HG03025 (cell line): ENCODE results near the gene KCNQ4.

ENCODE experiments used
- ATAC-seq: cut with Tn5 transposase; IDR thresholded peaks from one replicate; pipeline ENCODE4 v1.9.1; 2021; ENCODE audit warnings: mild to moderate bottlenecking, moderate library complexity; ENCODE audit not compliant: unreplicated experiment, low FRiP score

The KCNQ4 gene

GRCh38 chr1:40815420-40815819 lies 31.8 kb downstream of the KCNQ4 start:
- ATAC-seq, result no peak

DNA sequence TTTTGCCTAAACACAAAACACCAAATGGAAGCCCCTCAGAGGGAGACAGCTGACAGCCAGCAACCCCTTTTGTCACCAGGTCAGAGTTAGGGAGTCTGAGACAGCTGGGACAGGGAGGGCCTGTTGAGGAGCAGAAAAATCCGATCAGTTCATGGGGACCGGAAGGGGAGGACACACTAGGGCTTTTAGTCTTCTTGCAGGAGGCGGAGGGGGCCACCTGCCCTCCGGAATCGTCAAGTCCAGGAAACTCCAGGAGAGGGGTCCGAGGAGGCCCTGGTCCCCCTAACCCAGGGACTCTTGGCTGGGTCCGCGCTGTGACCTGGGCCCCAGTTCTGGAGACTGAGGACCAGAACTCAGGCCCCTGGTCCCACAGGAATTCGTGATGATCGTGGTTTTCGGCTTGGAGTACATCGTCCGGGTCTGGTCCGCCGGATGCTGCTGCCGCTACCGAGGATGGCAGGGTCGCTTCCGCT lies 34.2 kb downstream of the KCNQ4 start:
- no peak for ATAC-seq

DNA sequence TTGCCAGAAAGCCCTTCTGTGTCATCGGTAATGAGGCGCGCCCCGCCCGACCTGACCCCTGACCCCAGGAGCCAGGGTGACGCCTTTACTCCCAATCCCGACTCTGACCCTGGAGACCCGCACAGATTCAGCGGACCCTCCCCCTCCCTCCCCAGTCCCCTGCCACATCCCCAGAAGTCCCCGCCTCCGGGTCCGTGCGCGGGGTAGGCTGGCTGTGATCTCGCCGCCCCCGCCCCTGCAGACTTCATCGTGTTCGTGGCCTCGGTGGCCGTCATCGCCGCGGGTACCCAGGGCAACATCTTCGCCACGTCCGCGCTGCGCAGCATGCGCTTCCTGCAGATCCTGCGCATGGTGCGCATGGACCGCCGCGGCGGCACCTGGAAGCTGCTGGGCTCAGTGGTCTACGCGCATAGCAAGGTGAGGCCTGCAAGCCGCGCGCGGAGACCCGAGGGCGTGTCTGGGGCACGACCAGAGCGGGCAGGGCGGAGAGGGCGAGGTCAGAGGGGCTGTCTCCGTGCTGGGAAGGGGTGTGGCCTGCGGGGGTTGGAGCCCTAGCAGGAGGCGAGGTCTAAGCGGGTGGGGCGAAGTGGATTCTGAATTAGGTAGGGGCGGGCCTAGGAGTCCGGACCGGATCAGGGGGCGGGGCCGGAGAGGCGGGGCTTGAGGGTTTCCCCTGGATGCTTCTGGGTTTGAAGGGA lies 34.8 kb downstream of the KCNQ4 start:
- ATAC-seq, result peak; percentile 50

DNA sequence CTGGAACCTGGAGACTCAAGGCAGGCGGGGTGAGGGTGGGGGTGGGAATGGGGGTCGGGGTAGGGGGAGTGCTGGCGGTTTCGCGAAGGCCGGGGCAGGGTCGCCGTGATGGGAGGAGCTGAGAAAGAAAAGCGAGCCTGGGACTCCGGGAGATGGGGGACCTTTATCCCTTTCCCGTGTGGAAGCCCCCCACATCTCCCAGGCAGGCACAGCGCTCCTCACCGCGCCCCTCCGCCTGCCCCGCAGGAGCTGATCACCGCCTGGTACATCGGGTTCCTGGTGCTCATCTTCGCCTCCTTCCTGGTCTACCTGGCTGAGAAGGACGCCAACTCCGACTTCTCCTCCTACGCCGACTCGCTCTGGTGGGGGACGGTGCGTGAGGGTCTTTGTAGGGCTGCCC lies 35.5 kb downstream of the KCNQ4 start:
- no peak for ATAC-seq

GRCh38 chr1:40820251-40820797 lies 36.7 kb downstream of the KCNQ4 start:
- no peak for ATAC-seq

DNA sequence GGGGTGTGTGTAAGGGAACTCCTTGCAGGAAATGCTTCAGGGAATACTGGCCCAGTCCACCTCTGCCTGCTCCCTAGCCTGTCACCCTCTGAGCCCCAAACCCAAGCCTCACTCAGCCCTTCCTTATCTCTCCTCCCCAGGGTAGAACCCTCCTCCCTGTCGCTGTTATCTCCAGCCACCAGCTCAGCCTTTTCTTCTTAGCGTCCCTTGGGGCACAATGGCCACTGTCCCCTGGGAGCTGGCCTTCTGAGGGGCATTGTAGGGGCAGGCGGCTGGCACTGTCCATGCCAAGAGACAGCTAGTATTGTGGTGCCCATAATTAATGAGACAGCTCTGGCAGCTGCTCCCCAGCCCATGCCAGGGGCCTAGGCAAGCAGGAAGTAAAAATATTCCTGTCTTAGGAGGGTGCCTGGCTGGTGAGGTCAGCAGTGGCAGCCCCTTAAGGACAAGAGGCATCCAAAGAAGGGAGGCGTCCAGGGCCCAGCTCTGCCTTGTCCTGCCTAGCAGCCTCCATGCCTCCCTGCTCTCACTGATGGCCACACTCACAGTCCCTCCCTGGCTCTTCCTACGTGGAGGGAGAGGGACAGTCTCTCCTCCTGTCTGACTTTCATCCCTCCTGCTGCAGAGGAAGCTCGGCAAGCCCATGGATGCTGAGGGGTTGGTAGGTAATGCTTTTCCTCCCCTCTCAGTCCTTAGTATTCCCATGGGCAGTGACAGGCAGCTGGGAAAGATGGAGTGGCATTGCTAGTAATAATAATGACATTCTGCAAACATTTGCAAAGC lies 37.5 kb downstream of the KCNQ4 start:
- no peak for ATAC-seq

- no peak for ATAC-seq
Observed at GRCh38 chr1:40822890-40823289, 39.3 kb downstream of the KCNQ4 start.

DNA sequence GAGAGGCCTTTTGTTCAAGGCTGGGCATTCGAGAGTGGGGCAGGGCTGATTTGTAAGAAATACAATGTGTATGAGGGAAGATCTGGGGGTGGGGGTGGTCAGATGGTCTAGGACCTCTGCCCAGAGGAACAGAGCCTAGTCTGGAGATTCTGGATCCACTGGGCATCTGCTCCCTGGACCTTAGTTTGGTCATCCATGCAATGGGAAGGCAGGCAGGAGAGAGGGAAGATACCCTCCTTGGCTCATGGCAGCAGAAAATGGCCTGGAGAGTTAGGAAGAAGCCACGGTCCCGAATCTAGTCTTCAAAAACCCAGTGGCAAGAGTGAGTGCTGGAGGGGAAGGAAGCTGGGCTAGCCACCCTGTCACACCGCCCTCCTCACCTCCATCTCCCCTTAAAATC lies 39.8 kb downstream of the KCNQ4 start:
- no peak for ATAC-seq

GRCh38 chr1:40823983-40824382 lies 40.4 kb downstream of the KCNQ4 start:
- ATAC-seq, result no peak

GRCh38 chr1:40824591-40825434 lies 41.2 kb downstream of the KCNQ4 start:
- no peak for ATAC-seq

GRCh38 chr1:40825435-40825788 lies 41.8 kb downstream of the KCNQ4 start:
- ATAC-seq, result no peak

DNA sequence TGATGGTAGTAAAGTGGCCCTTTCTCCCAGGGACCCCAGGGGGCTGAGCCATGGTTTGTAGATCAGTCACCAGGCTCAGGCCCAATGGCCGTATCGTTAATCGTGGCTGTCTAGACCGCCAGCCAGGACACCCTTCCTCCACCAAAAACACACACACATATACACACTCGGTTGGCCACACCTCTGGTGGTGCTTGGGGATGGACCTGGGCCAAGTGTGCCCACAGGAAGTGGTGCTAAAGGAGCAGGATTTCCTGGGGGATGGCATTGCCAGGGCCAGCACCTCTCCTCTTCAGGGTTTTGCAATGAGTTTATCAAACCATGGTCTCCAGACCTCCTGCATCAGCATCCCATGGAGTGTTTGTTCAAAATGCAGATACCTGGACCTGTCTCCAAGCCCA lies 42.4 kb downstream of the KCNQ4 start:
- ATAC-seq, result no peak

DNA sequence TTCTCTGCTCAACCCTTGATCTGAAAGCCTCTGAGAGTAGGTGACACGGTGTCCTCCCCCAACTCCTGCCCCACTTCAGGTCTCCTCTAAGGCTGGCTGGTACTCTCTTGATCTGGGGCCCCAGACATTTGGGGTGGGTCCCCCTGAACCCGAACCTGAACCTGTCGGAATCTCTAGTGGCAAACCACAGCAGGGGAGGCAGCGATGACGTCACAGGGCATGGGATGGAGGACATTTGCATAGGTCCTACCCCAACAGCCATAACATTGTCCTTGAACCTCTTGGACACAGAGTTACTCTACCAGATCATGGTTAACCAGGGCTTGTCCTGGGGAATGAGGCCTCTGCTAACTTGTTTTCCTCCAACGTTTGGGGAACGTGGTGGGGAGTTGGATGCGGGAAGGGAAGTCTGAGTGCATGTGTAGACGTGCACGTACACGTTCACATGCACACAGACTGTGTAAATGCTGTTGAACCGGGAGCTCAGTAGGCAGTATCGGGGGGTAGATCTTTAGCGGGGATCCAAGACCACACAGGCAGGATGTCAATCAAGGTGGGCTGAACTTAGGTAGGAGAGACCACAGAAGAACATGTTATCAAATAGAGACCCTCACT lies 46.2 kb downstream of the KCNQ4 start:
- ATAC-seq, result no peak

GRCh38 chr1:40830419-40830943 lies 46.9 kb downstream of the KCNQ4 start:
- ATAC-seq, result no peak

- no peak for ATAC-seq
Observed at GRCh38 chr1:40831001-40831732, 47.6 kb downstream of the KCNQ4 start.

DNA sequence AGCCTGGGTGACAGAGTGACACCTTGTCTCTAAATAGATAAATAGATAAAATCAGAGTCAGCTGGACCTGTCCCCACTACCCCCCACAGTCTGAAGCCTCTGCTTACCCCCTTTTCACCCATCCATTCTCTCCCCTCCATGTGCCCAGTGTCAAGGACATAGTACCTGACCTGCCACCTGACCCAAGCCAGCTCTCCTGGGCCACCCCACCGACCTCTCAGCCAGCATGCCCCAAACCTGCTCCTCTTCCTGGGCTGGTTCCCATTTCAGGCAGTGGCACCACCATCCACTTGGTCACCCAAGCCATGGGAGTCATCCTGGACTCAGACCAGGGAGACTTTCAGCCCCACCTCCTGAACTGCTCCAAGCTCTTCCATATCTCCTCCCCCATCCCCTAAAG lies 50.4 kb downstream of the KCNQ4 start:
- no peak for ATAC-seq

DNA sequence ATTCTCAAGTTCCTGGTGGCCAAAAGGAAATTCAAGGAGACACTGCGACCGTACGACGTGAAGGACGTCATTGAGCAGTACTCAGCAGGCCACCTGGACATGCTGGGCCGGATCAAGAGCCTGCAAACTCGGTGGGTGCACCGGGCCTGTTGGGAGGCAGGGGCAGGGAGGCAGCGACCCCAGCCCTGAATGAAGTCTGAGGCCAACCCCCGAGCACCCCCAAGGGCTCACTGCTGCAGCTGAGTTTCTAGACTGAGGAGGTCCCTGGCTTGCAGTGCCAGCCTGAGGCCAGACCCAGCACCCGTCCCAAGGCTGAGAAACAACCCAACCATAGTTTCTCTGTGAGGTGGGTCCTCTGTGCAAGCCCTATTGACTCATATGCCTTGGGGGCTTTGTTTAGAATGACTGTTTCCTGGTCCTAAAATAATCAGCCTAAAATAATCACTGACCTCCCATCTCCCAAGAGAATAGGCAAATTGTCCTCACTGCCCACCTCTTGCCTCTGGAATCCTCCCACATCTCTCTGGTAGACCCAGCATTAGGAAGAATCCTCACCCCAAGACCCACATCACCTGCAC lies 51.5 kb downstream of the KCNQ4 start:
- ATAC-seq, result no peak

DNA sequence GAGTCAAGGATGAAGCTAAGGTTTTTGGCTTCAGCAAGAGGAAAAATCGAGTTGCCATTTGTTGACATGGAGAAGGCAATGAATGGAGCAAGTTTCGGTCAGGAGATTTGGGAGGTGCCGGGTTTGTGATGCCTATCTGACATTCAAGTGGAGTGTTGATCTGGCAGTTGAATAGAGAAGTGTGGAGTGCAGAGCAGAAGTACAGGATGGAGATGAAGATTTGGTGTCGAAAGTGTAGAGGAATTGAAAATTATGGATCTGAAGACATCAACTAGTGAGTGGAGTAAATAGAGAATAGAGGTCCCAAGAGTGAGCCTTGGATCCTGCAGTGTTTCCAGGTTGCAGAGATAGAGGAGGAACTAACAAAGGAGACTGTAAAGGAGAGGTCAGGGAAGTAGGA lies 52.7 kb downstream of the KCNQ4 start:
- no peak for ATAC-seq

- ATAC-seq, result no peak
Observed at GRCh38 chr1:40837601-40838000, 54.0 kb downstream of the KCNQ4 start.
